ENCODE measurements around the gene IL2RA.

Gene IL2RA

GRCh38 chr10:6010569-6010968, 51.6 kb downstream of the IL2RA start:
- H4K20me1 ChIP-seq (ENCODE audit: low read depth, low read length): no peaks in the 10 kb centered on the region
- TF ChIP-seq, protein P1, sequence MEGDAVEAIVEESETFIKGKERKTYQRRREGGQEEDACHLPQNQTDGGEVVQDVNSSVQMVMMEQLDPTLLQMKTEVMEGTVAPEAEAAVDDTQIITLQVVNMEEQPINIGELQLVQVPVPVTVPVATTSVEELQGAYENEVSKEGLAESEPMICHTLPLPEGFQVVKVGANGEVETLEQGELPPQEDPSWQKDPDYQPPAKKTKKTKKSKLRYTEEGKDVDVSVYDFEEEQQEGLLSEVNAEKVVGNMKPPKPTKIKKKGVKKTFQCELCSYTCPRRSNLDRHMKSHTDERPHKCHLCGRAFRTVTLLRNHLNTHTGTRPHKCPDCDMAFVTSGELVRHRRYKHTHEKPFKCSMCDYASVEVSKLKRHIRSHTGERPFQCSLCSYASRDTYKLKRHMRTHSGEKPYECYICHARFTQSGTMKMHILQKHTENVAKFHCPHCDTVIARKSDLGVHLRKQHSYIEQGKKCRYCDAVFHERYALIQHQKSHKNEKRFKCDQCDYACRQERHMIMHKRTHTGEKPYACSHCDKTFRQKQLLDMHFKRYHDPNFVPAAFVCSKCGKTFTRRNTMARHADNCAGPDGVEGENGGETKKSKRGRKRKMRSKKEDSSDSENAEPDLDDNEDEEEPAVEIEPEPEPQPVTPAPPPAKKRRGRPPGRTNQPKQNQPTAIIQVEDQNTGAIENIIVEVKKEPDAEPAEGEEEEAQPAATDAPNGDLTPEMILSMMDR (IDR thresholded peaks at IDR 0.05; ENCODE audit: insufficient read depth, low read length, poor library complexity, severe bottlenecking): no peak
- no peak for TF ChIP-seq EZH2phosphoT487 (conservative IDR thresholded peaks at IDR 0.05; ENCODE audit: low read length)
- H3K79me2 ChIP-seq (ENCODE audit: insufficient read depth, low read length): no peaks in the 10 kb centered on the region
- no peak overlapping the region for H3K9ac ChIP-seq (ENCODE audit: low read length)
- no peak overlapping the region for H2AFZ ChIP-seq (ENCODE audit: low read depth, low read length, severe bottlenecking)
- H3K9me2 ChIP-seq (replicated peaks; ENCODE audit: insufficient read depth, low read length): no peaks in the 10 kb centered on the region
- H3F3A ChIP-seq (ENCODE audit: insufficient read depth): no peaks in the 10 kb centered on the region
- no peak overlapping the region for H3K27ac ChIP-seq (ENCODE audit: low read depth, low read length)
- H3K36me3 ChIP-seq (ENCODE audit: low read length): no peaks in the 10 kb centered on the region
- no peak overlapping the region for H3K4me3 ChIP-seq (ENCODE audit: insufficient read depth, low read length, poor library complexity, severe bottlenecking)
- H3K4me2 ChIP-seq (ENCODE audit: low read depth, low read length, poor library complexity, severe bottlenecking): no peak overlapping the region
- H3K27me3 ChIP-seq (ENCODE audit: low read length): no peaks in the 10 kb centered on the region
- H3K9me3 ChIP-seq (ENCODE audit: insufficient read depth, low read length): no peaks in the 10 kb centered on the region

GRCh38 chr10:6009961-6010360, 52.2 kb downstream of the IL2RA start:
- Histone ChIP-seq H3F3A (ENCODE audit: insufficient read depth) (no peaks in the 10 kb centered on the region), H3K4me3 (ENCODE audit: insufficient read depth, low read length, poor library complexity, severe bottlenecking) (no peak overlapping the region), H3K4me2 (ENCODE audit: low read depth, low read length, poor library complexity, severe bottlenecking) (no peak overlapping the region), H2AFZ (ENCODE audit: low read depth, low read length, severe bottlenecking) (no peak overlapping the region), H3K9ac (ENCODE audit: low read length) (no peak overlapping the region), H3K9me2 (replicated peaks; ENCODE audit: insufficient read depth, low read length) (no peaks in the 10 kb centered on the region), H3K9me3 (ENCODE audit: insufficient read depth, low read length) (no peaks in the 10 kb centered on the region), H4K20me1 (ENCODE audit: low read depth, low read length) (no peaks in the 10 kb centered on the region), H3K36me3 (ENCODE audit: low read length) (no peaks in the 10 kb centered on the region), H3K27me3 (ENCODE audit: low read length) (no peaks in the 10 kb centered on the region), H3K27ac (ENCODE audit: low read depth, low read length) (no peak overlapping the region), H3K79me2 (ENCODE audit: insufficient read depth, low read length) (no peaks in the 10 kb centered on the region)
- no peak for TF ChIP-seq EZH2phosphoT487 (conservative IDR thresholded peaks at IDR 0.05; ENCODE audit: low read length)
- TF ChIP-seq, protein P1 (IDR thresholded peaks at IDR 0.05; ENCODE audit: insufficient read depth, low read length, poor library complexity, severe bottlenecking): no peak

GRCh38 chr10:6009150-6009549, 53.0 kb downstream of the IL2RA start:
- Histone ChIP-seq H3F3A (ENCODE audit: insufficient read depth) (no peaks in the 10 kb centered on the region), H3K9me2 (replicated peaks; ENCODE audit: insufficient read depth, low read length) (no peaks in the 10 kb centered on the region), H2AFZ (ENCODE audit: low read depth, low read length, severe bottlenecking) (no peak overlapping the region), H3K79me2 (ENCODE audit: insufficient read depth, low read length) (no peaks in the 10 kb centered on the region), H3K4me2 (ENCODE audit: low read depth, low read length, poor library complexity, severe bottlenecking) (no peak overlapping the region), H4K20me1 (ENCODE audit: low read depth, low read length) (no peaks in the 10 kb centered on the region), H3K36me3 (ENCODE audit: low read length) (no peaks in the 10 kb centered on the region), H3K27ac (ENCODE audit: low read depth, low read length) (no peak overlapping the region), H3K4me3 (ENCODE audit: insufficient read depth, low read length, poor library complexity, severe bottlenecking) (no peak overlapping the region), H3K9ac (ENCODE audit: low read length) (no peak overlapping the region), H3K9me3 (ENCODE audit: insufficient read depth, low read length) (no peaks in the 10 kb centered on the region), H3K27me3 (ENCODE audit: low read length) (no peaks in the 10 kb centered on the region)
- no peak for TF ChIP-seq EZH2phosphoT487 (conservative IDR thresholded peaks at IDR 0.05; ENCODE audit: low read length)
- TF ChIP-seq, protein P1 (IDR thresholded peaks at IDR 0.05; ENCODE audit: insufficient read depth, low read length, poor library complexity, severe bottlenecking): no peak
